Measurements from ENCODE around the gene THBD.

GRCh38 chr20:23058240-23058639 is 8.8 kb upstream of the THBD start:
- TF ChIP-seq CTCF (IDR thresholded peaks at IDR 0.05; ENCODE audit: low read depth, low read length) = no peak
- no peak for TF ChIP-seq POLR2A (IDR thresholded peaks at IDR 0.05; ENCODE audit: extremely low read depth, insufficient read length)

Data from NB4 (cell line).